T follicular helper cell (primary cell): ENCODE results near the gene EXOC3.
"Not testable (repeated sequence)": the region's sequence is repeated elsewhere in the genome, so short reads cannot be mapped to it uniquely, and the experiment has no call there.

ENCODE experiments used
- DNase-seq: peaks from one replicate; pipeline ENCODE4 v3.0.0-alpha.2; 2020; ENCODE audit warnings: low read depth

The EXOC3 gene

DNA sequence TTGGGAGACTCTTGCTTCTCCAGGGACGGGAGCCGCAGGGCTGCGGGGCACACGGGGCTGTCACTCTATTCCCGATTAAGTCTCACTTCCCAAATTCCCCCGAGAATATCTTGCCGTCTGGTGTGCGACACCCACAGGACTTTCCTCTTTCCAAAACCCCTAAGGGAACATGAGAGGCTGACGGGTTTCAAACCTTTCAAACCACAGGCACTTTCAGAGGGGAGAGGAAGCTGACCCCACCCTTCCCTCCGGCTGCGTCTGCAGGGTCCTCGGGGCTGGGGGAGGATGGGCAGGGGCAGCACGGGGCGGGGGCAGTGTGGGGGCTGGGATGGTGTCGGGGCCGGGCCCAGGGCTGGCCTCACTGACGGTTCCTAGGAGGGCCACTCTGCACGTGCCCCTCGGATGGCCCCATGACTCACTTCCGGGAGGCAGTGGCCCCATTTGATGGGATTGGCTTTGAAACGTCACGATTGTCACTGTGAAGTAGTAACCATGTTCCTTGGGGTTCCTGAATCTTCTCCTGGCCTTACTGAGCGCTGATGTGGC lies 43.0 kb downstream of the EXOC3 start:
- no peak for DNase-seq

DNA sequence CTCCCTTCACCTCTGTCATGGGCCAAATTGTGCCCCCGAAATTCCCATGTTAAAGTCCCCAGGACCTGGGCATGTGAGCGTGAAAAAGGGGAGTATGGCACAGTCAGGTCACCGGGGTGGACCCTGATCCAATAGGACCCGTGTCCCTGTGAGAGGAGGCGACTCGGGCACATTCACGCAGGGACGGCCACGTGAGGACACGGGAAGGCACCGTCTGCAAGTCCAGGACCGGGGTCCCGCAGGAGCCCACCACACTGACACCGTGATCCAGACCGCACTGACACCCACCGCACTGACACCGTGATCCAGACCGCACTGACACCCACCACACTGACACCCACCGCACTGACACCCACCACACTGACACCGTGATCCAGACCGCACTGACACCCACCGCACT lies 43.6 kb downstream of the EXOC3 start:
- not testable (repeated sequence) for DNase-seq

GRCh38 chr5:488241-488640 lies 45.3 kb downstream of the EXOC3 start:
- no peak for DNase-seq

DNA sequence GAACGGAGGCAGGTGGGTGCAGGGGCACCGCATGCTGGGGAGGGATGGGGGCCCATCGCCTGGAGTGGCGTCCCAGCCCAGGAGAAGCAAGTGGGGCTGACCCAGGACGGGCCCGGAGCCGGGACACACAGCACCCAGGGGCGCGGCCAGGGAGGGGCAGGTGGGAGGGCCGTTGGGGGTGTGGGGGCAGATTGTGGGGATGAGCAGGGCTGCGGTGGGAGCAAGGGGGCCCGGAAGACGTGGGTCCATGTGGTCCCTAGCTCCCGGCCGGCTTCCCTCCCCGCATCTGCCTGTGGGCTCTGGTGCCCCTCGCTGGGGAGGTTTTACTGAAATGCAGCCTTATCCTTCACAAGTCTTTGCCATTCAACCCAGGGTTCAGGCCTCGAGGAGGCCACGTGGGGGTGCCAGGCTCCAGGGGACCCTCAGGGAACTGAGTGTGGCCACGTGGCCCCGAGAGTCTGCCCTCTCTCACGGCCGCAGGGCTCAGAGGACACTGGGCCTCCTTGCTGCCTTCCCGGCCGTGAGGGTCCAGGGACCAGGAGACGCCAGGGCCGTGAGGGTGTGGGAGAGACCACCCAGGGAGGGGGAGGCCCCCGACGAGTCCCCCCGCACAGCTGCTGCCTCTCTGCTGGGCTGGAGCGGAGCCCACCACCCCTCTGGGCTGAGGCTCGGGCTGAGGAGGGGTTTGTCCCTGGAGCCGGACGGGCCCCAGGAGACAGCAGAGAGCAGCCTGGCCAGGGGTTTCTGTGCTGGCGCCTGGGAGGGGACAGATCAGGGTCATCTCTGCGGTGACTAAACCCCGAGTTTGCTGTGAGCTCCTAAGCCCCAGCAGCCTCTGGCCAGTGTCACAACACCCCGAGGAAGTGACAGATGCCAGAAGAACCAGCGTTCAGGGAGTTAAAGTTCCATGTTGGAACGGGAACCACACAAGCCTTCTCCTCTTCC lies 46.0 kb downstream of the EXOC3 start:
- no peak for DNase-seq

DNA sequence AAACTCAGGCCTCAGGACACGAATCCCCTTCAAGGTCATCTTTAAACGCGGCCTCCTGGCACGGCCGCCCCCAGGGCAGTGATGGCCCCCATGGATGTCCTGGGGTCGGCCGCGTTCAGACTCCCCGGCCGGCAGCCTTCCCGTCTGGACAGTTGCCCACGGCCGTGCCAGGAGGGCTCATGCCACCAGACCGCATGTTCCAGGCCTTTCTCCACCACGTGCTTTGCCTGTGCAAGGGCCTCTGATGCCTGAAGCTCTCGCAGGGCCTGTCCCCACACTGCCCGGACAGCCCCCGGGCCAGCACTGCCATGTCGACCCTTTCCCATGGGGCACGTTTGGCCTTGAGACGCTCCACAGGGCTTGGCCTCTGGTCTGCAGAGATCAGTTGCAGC lies 46.7 kb downstream of the EXOC3 start:
- DNase-seq = no peak

GRCh38 chr5:490116-491106 lies 47.4 kb downstream of the EXOC3 start:
- DNase-seq = no peak

GRCh38 chr5:491119-491855 lies 48.3 kb downstream of the EXOC3 start:
- no peak for DNase-seq

- DNase-seq = no peak
Measured at GRCh38 chr5:491856-492155, 48.8 kb downstream of the EXOC3 start.

GRCh38 chr5:492314-492893 lies 49.4 kb downstream of the EXOC3 start:
- DNase-seq = no peak

- no peak for DNase-seq
Measured at GRCh38 chr5:493119-493701, 50.2 kb downstream of the EXOC3 start.

DNA sequence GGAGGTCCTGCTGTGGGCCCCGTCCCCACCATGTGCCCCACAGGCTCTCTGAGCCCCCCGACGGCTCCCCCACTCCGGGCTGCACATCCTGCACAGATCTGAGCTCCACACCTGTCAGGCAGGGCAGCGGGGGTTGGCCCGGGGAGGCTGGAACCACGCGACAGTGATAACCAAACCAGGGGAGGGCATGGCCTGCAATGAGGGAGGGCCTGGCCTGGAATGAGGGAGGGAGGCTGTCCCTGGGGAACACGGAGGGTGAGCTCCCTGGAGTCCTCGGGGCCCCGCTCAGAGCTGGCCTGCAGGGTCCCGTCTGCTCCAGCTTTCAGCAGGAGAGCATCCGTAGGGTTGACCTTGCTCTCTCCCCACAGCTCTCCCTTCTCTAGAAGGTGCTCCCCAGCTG lies 50.8 kb downstream of the EXOC3 start:
- DNase-seq = no peak

GRCh38 chr5:494667-495255 lies 51.8 kb downstream of the EXOC3 start:
- DNase-seq = no peak

GRCh38 chr5:496028-496427 lies 53.1 kb downstream of the EXOC3 start:
- DNase-seq = no peak

DNA sequence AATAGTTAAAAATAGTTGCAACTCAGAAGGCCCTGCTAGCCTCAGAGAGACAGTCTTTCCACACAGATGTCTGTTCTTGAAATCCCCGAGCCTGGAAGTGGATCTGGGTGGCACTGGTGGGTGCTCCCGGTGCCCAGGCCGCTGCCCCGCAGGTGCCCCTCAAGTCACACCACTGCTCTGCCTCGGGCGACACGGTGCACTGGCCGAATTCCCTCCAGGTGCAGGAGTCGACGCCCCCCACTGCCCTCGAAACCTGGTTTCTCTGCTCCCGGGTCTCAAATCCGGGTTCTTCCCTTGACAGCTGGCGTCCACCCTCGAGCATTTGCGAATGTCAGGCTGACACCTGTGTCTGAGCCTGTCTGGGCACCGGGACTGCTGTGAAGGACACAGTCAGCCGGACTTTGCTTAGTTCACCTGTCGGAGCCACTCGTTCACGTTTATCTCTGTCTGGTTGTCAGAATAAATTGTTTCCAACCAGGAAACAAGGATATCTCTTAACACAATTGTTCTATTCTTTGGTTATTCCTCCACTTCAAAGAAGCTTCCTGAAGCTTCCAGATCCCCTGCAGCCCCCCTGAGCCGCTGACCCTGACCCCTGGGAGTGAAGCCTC lies 54.2 kb downstream of the EXOC3 start:
- no peak for DNase-seq

DNA sequence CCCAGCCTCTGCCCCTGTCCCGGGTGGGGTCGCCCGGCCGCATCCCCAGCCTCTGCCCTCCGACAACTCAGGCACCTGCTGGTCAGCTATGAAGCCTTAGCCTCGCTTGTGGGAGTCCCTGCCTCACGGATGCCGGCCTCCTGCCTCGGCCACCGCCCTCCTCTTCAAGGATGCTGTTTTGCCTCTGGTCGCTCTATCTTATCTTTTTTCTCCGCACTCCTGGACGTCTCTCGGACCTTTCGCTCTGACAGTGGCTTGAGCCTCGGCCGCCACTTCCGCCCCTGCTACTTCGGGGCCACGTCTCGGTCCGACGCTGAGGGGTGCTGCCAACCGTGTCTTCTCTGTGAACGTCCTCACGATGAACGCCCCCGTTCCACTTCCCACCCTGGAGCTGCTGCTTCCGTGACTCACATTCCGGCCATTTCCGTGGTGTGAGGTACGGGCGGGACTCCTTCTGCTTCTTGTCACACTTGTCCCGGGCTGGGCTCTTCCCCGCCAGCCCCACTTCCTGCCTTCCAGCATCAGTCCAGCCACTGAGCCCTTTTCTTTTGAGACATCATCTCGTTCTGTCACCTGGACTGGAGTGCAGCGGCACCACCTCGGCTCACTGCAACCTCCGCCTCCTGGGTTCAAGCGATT lies 55.0 kb downstream of the EXOC3 start:
- no peak for DNase-seq

DNA sequence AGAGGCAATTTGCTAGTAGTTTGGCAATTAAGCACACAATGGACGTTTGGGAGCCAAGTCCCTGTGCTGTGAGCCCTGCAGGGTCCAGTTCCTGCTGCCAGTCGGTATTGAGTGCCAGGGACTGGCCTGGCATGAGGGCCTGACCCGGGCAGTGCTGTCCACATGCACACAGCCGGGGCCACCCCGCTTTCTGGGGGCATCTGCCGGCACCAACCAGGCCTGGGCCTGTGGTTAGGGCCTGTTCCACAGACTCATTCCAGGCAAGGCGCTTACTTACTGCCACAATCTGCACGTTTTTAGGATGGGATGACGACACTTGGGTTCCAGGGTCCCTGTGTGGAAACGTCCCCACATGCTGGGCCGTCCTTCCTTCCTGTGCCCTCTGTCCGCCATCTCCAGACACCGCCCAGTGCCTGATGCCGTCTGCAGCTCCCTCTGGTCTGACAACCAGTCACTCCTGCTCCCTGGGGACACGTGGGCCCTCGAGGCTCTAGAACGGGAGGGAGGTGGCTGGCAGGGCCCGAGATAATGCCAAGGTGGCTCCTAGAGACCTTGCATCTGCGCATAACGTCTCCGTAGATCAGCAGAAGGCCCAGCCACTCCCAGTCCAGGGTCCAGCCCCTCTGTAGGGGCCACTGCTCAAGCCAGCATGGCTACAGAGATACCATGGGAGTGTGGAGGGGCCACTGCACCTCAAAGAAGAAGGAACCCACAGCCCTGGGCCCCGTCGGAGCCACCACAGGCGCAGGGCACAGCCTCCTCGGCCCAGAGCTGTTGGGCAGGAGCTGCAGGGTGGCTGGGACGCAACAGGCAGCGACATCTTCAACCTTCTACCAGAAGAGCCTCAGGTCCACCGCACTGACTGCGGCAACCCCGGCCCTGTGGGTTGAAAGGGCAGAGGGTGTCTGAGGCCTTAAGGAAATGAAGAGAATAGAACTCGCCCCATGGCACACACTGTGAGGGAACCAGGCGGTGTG lies 56.5 kb downstream of the EXOC3 start:
- no peak for DNase-seq

DNA sequence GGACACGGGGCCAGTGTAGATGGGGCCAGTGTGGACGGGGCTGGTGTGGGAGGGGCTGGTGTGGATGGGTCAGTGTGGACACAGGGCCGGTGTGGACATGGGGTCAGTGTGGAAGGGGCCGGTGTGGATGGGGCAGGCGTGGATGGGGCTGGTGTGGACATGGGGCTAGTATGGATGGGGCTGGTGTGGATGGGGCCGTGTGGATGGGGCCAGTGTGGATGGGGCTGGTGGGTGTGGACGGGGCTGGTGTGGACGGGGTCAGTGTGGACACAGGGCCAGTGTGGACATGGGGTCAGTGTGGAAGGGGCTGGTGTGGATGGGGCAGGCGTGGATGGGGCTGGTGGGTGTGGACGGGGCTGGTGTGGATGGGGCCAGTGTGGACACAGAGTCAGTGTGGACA lies 57.5 kb downstream of the EXOC3 start:
- DNase-seq = no peak

- DNase-seq = no peak
Measured at GRCh38 chr5:501105-501830, 58.3 kb downstream of the EXOC3 start.
